Loucy (cell line): ENCODE measurements around the gene DENND10.
A peak's percentile ranks its signal among the peaks of the same experiment; 100 is the strongest.

Experiments used
- H2AFZ ChIP-seq: fragments of 200-600 bp; sonication (generic); 2 replicates; pipeline ENCODE4 v1.6.0; 2016; ENCODE audit warnings: antibody characterized with exemption, mild to moderate bottlenecking, low read length, moderate library complexity
- H3F3A ChIP-seq: fragments of 200-600 bp; 2 replicates; pipeline ENCODE4 v1.6.0; 2016; ENCODE audit warnings: antibody characterized with exemption, low read depth, mild to moderate bottlenecking
- H3K27me3 ChIP-seq: fragments of 200-600 bp; sonication (generic); 2 replicates; pipeline ENCODE4 v1.6.1; 2014; ENCODE audit warnings: low read length, mild to moderate bottlenecking; ENCODE audit not compliant: insufficient read depth, poor library complexity, severe bottlenecking
- H3K36me3 ChIP-seq: fragments of 200-600 bp; sonication (generic); 2 replicates; pipeline ENCODE4 v1.6.1; 2016; ENCODE audit warnings: low read length; ENCODE audit not compliant: insufficient read depth
- H3K4me1 ChIP-seq: fragments of 200-600 bp; sonication (generic); 2 replicates; pipeline ENCODE4 v1.5.1; 2014; ENCODE audit warnings: low read length, mild to moderate bottlenecking; ENCODE audit not compliant: insufficient read depth, poor library complexity, severe bottlenecking
- H3K4me2 ChIP-seq: fragments of 200-600 bp; sonication (generic); 2 replicates; pipeline ENCODE4 v1.6.0; 2014; ENCODE audit warnings: antibody characterized with exemption, low read length, low read depth, mild to moderate bottlenecking; ENCODE audit not compliant: poor library complexity, severe bottlenecking
- H3K4me3 ChIP-seq: fragments of 200-600 bp; sonication (generic); 2 replicates; pipeline ENCODE4 v1.5.1; 2014; ENCODE audit warnings: low read length, mild to moderate bottlenecking, mixed read lengths; ENCODE audit not compliant: poor library complexity, severe bottlenecking
- H3K79me2 ChIP-seq: fragments of 200-600 bp; sonication (generic); 2 replicates; pipeline ENCODE4 v1.6.1; 2014; ENCODE audit warnings: low read length; ENCODE audit not compliant: insufficient read depth
- H3K9ac ChIP-seq: fragments of 200-600 bp; sonication (generic); 2 replicates; pipeline ENCODE4 v1.6.0; 2014; ENCODE audit warnings: mild to moderate bottlenecking, low read depth, low read length, moderate library complexity; ENCODE audit not compliant: poor library complexity, severe bottlenecking
- H3K9me2 ChIP-seq: fragments of 200-600 bp; sonication (generic); replicated peaks from 2 replicates; pipeline ENCODE4 v1.6.1; 2016; ENCODE audit warnings: low read depth, low read length, mixed read lengths
- H3K9me3 ChIP-seq: fragments of 200-600 bp; sonication (generic); 2 replicates; pipeline ENCODE4 v1.6.1; 2014; ENCODE audit warnings: mild to moderate bottlenecking, antibody characterized with exemption, low read length, low read depth; ENCODE audit not compliant: insufficient read depth
- H4K20me1 ChIP-seq: fragments of 200-600 bp; sonication (generic); 2 replicates; pipeline ENCODE4 v1.6.0; 2014; ENCODE audit warnings: antibody characterized with exemption, low read length, mild to moderate bottlenecking; ENCODE audit not compliant: insufficient read depth, poor library complexity, severe bottlenecking
- CTCF ChIP-seq: fragments of 200-600 bp; sonication (generic); conservative IDR thresholded peaks from 2 replicates; pipeline ENCODE4 v1.5.1; 2014; ENCODE audit warnings: mild to moderate bottlenecking, antibody characterized with exemption, low read length
- EZH2phosphoT487 ChIP-seq: fragments of 200-600 bp; IDR thresholded peaks from 2 replicates; pipeline ENCODE4 v1.6.1; 2018; ENCODE audit warnings: antibody characterized with exemption, mild to moderate bottlenecking, moderate library complexity, borderline replicate concordance

The DENND10 gene

GRCh38 chr10:119129721-119130120 lies 25.8 kb downstream of the DENND10 start:
- Histone ChIP-seq H3K79me2 (no peaks in the 10 kb centered on the region), H2AFZ (no peak overlapping the region), H3K4me1 (peaks cover 29% of the 10 kb centered on the region), H3K27me3 (no peaks in the 10 kb centered on the region), H3K4me2 (no peak overlapping the region), H3K36me3 (peaks cover 10% of the 10 kb centered on the region; the same call in 1 of the 2 replicates), H3K9me3 (no peaks in the 10 kb centered on the region), H3K9me2 (no peaks in the 10 kb centered on the region), H3K9ac (no peak overlapping the region), H3F3A (no peaks in the 10 kb centered on the region; the same call in 1 of the 2 replicates), H3K4me3 (no peak overlapping the region), H4K20me1 (no peaks in the 10 kb centered on the region)
- TF ChIP-seq EZH2phosphoT487 (no peak), CTCF (no peak)

- no peaks in the 10 kb centered on the region for H3K27me3 ChIP-seq
- peaks cover 29% of the 10 kb centered on the region for H3K4me1 ChIP-seq
- H3K9ac ChIP-seq = peak overlapping the region; percentile 82
- no peaks in the 10 kb centered on the region for H3K9me3 ChIP-seq
- TF ChIP-seq EZH2phosphoT487 (no peak), CTCF (no peak)
- H3K36me3 ChIP-seq = peaks cover 10% of the 10 kb centered on the region; the same call in 1 of the 2 replicates
- H2AFZ ChIP-seq = peak overlapping the region; percentile 90
- no peaks in the 10 kb centered on the region for H3K9me2 ChIP-seq
- H3K79me2 ChIP-seq = no peaks in the 10 kb centered on the region
- no peaks in the 10 kb centered on the region; the same call in 1 of the 2 replicates for H3F3A ChIP-seq
- H3K4me2 ChIP-seq = peak overlapping the region; percentile 96
- H4K20me1 ChIP-seq = no peaks in the 10 kb centered on the region
- peak overlapping the region; percentile 93 for H3K4me3 ChIP-seq
Measured at GRCh38 chr10:119131512-119132240, 27.8 kb downstream of the DENND10 start.

DNA sequence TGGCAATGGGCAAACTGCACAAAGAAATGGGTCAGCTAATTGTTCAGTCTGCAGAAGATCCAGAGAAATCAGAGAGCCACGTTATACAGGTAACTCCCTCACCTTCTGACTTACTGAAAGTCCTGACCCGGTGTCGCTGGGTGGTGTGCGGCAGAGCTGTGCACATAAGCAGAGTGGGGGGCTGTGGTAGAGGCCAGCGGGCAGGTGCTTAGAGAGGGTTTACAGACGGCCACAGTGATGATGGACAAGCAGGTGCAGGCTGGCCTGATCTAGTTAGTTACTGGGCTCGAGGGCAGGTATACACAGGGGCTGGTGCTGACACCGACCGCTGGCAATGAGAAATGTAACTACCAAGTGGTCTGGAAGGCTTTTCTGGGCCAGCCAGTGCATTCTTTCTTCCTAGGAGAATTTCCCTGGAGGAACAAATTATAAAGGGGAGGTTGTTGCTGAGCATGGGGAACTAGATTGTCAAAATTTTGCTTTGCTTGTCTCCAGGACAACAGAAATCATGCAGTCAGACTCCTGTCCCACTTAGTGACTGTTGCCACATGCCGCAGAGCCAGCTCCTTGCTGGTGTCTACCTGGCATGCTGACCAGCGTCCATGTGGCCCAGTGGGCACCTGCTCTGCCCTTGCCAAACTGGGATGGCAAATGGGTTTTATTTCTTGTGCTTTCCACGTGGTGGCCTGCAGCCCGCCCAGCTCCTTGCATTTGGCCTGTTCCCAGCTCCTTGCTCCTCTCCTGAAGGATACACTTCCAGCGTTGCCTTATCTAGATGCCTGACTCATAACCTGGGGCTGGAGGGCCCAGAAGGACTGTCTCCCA lies 28.8 kb downstream of the DENND10 start:
- Histone ChIP-seq H3K4me1 (peaks cover 29% of the 10 kb centered on the region), H3K4me3 (peak overlapping the region; percentile 93), H3K36me3 (peaks cover 10% of the 10 kb centered on the region; the same call in 1 of the 2 replicates), H4K20me1 (no peaks in the 10 kb centered on the region), H3K4me2 (peak overlapping the region; percentile 96), H3K9me2 (no peaks in the 10 kb centered on the region), H3K27me3 (no peaks in the 10 kb centered on the region), H2AFZ (no peak overlapping the region), H3F3A (no peaks in the 10 kb centered on the region; the same call in 1 of the 2 replicates), H3K9me3 (no peaks in the 10 kb centered on the region), H3K9ac (peak overlapping the region; percentile 82), H3K79me2 (no peaks in the 10 kb centered on the region)
- TF ChIP-seq CTCF (no peak), EZH2phosphoT487 (no peak)
